Lower lobe of right lung (tissue), 2 donors: ENCODE results near the gene ANKRD30A. TPM values are rescaled to one million over a fixed set of nuclear protein-coding genes. Genes with fewer than 3 reads are reported as not detected.

Experiments used
- ATAC-seq, 2 donors: fragments of 200-7000 bp; cut with Tn5 transposase; one replicate each; pipeline ENCODE4 v1.9.1; 2020 to 2022; ENCODE audit warnings: mild to moderate bottlenecking in 2 of 2, moderate library complexity in 2 of 2
- DNase-seq: peaks from one replicate; pipeline ENCODE4 v3.0.0-alpha.2; 2020
- H3K27ac ChIP-seq: fragments of 200-600 bp; one replicate; pipeline ENCODE4 v1.8.0; 2022
- H3K27me3 ChIP-seq: fragments of 200-600 bp; one replicate; pipeline ENCODE4 v1.8.0; 2022; ENCODE audit warnings: low read depth
- H3K36me3 ChIP-seq: fragments of 200-600 bp; one replicate; pipeline ENCODE4 v1.8.0; 2022; ENCODE audit warnings: mild to moderate bottlenecking
- H3K4me1 ChIP-seq: fragments of 200-600 bp; one replicate; pipeline ENCODE4 v1.8.0; 2022
- H3K4me3 ChIP-seq: fragments of 200-600 bp; one replicate; pipeline ENCODE4 v1.8.0; 2022; ENCODE audit warnings: mild to moderate bottlenecking
- H3K9me3 ChIP-seq: fragments of 200-600 bp; one replicate; pipeline ENCODE4 v1.8.0; 2022
- CTCF ChIP-seq: fragments of 200-600 bp; IDR thresholded peaks from one replicate; pipeline ENCODE4 v1.8.0; 2022; ENCODE audit warnings: antibody characterized with exemption, mild to moderate bottlenecking
- intact Hi-C: fragments of 100-400 bp; cut with DNase I; formaldehyde crosslinking; loops from one replicate; pipeline ENCODE4 v1.11.0; 2022
- total RNA-seq: library from RNA; stranded (reverse); fragmentation: NEBNext Ultra II Directional; extraction: Animal tissue kit (Norgen Biotek cat#: 25700); gene quantifications from one replicate; pipeline ENCODE4 v1.2.1, GENCODE V29; 2021
- donor health status: DM: no; HTN: yes; CAD: no; lungs with severe emphysema.

The ANKRD30A gene
- total RNA-seq, 1 donor from 2014 or later: not detected

GRCh38 chr10:37222046-37222445 lies 96.6 kb downstream of the ANKRD30A start:
- Histone ChIP-seq H3K36me3 (no peaks in the 10 kb centered on the region), H3K4me1 (no peaks in the 10 kb centered on the region), H3K4me3 (no peak overlapping the region), H3K27me3 (no peaks in the 10 kb centered on the region), H3K9me3 (no peaks in the 10 kb centered on the region), H3K27ac (no peak overlapping the region)
- no peak for TF ChIP-seq CTCF
- no peak for ATAC-seq
- intact Hi-C loops: no loop called here
- no peak for DNase-seq

GRCh38 chr10:37225163-37225562 lies 99.8 kb downstream of the ANKRD30A start:
- Histone ChIP-seq H3K27me3 (no peaks in the 10 kb centered on the region), H3K4me3 (no peak overlapping the region), H3K36me3 (no peaks in the 10 kb centered on the region), H3K4me1 (no peaks in the 10 kb centered on the region), H3K27ac (no peak overlapping the region), H3K9me3 (no peaks in the 10 kb centered on the region)
- TF ChIP-seq CTCF: no peak
- intact Hi-C loops: no loop called here
- no peak for ATAC-seq
- DNase-seq: no peak

- Histone ChIP-seq H3K4me3 (no peak overlapping the region), H3K9me3 (no peaks in the 10 kb centered on the region), H3K4me1 (no peaks in the 10 kb centered on the region), H3K36me3 (no peaks in the 10 kb centered on the region), H3K27ac (no peak overlapping the region), H3K27me3 (no peaks in the 10 kb centered on the region)
- ATAC-seq (no peak), DNase-seq (no peak)
- intact Hi-C loops: no loop called here
- no peak for TF ChIP-seq CTCF
Measured at GRCh38 chr10:37226524-37226923, 101.1 kb downstream of the ANKRD30A start.

GRCh38 chr10:37234692-37235091 lies 109.3 kb downstream of the ANKRD30A start:
- Histone ChIP-seq H3K27me3 (no peaks in the 10 kb centered on the region), H3K9me3 (no peaks in the 10 kb centered on the region), H3K4me1 (no peaks in the 10 kb centered on the region), H3K36me3 (no peaks in the 10 kb centered on the region), H3K4me3 (no peak overlapping the region), H3K27ac (no peak overlapping the region)
- TF ChIP-seq CTCF: no peak
- intact Hi-C loops: no loop called here
- DNase-seq (no peak), ATAC-seq (no peak)

- DNase-seq: no peak
- no peak overlapping the region for H3K4me3 ChIP-seq
- no peak for TF ChIP-seq CTCF
- no peaks in the 10 kb centered on the region for H3K9me3 ChIP-seq
- H3K27ac ChIP-seq: no peak overlapping the region
- intact Hi-C loops: no loop called here
- ATAC-seq: no peak
- no peaks in the 10 kb centered on the region for H3K27me3 ChIP-seq
- H3K4me1 ChIP-seq: no peaks in the 10 kb centered on the region
- H3K36me3 ChIP-seq: no peaks in the 10 kb centered on the region
Measured at GRCh38 chr10:37236093-37236492, 110.7 kb downstream of the ANKRD30A start.

GRCh38 chr10:37240223-37240622 lies 114.8 kb downstream of the ANKRD30A start:
- ATAC-seq (no peak), DNase-seq (no peak)
- intact Hi-C loops: no loop called here
- no peaks in the 10 kb centered on the region for H3K4me1 ChIP-seq
- no peak overlapping the region for H3K27ac ChIP-seq
- no peak overlapping the region for H3K4me3 ChIP-seq
- TF ChIP-seq CTCF: no peak
- H3K36me3 ChIP-seq: no peaks in the 10 kb centered on the region
- no peaks in the 10 kb centered on the region for H3K9me3 ChIP-seq
- H3K27me3 ChIP-seq: no peaks in the 10 kb centered on the region
